GM21717 (cell line): Measurements from ENCODE around the gene GTF2F2.
"Not testable (repeated sequence)": the region's sequence is repeated elsewhere in the genome, so short reads cannot be mapped to it uniquely, and the experiment has no call there.

Experiments
- ATAC-seq: cut with Tn5 transposase; IDR thresholded peaks from one replicate; pipeline ENCODE4 v1.9.1; 2021; ENCODE audit warnings: mild to moderate bottlenecking, moderate library complexity; ENCODE audit not compliant: unreplicated experiment

GTF2F2 gene

GRCh38 chr13:45178349-45179162 lies 58.2 kb downstream of the GTF2F2 start:
- ATAC-seq, result no peak

DNA sequence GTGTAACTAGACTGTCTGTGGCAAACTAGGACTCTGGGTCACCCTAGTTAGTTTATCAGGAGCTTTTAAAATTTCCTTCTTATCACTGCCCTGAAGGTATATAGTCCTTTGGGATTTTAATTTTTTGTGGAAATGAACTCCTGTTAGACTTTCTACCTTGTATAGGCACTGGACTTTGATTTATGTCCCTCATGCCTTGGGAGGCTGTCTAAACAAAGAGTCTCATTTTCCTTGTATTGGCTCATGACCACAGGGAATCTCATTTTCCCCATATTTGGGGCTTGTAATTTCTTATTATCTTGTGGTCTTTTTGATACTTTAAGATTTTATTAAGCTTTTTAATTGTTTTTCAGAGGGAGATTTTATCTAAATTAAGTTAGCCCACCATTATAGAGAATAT lies 59.1 kb downstream of the GTF2F2 start:
- ATAC-seq, result no peak

DNA sequence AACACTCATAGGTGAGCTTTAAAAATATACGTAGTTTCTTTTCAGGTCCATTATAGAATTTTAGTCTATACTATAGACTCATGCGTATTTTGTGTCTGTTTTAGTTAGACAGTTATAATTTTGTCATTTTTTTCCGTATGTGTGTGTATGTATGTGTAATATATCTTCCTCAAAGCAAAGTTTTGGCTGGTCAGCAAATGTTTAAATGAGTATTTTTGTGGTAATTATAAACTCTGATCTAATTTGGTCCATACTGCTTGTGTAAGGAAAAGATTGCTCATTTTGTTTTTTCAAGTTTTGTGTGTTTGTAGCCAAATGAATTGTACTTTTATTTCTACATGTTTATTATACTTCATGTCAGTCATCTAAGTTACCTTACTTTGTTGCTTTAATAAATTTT lies 60.0 kb downstream of the GTF2F2 start:
- ATAC-seq, result no peak

- ATAC-seq, result no peak
These were observed 60.6 kb downstream of the GTF2F2 start for GRCh38 chr13:45180713-45181601.

DNA sequence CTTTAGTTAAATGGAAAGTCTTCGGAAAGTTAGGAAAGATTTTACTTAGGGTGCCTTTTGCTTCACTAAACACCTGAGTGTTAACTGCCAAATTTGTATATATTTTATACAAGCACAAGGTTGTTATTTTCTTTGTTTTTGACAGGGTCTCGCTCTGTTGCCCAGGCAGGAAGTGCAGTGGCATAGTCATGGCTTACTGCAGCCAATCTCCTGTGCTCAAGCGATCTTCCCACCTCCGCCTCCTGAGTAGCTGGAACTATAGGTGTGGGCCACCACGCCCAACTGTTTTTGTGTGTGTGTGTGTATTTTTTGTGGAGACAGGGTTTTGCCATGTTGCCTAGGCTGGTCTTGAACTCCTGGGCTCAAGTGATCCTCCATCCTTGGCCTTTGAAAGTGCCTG lies 64.4 kb downstream of the GTF2F2 start:
- no peak for ATAC-seq

GRCh38 chr13:45185286-45185685 lies 65.0 kb downstream of the GTF2F2 start:
- ATAC-seq, result no peak

DNA sequence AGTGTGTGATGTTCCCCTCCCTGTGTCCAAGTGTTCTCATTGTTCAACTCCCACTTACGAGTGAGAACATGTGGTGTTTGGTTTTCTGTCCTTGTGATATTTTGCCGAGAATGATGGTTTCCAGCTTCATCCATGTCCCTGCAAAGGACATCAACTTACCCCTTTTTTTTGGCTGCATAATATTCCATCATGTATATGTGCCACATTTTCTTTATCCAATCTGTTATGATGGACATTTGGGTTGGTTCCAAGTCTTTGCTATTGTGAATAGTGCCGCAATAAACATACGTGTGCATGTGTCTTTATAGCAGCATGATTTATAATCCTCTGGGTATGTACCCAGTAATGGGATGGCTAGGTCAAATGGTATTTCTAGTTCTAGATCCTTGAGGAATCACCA lies 68.8 kb downstream of the GTF2F2 start:
- ATAC-seq, result not testable (repeated sequence)

DNA sequence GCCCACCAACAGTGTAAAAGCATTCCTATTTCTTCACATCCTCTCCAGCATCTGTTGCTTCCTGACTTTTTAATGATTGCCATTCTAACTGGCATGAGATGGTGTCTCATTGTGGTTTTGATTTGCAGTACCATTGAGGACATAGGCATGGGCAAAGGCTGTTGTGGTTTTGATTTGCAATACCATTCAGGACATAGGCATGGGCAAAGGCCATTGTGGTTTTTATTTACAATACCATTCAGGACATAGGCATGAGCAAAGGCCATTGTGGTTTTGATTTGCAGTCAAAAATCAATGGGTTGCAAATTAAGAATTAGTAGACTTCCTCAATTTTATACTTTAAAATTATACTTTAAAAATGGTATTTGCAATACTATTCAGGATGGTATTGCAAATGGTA lies 69.2 kb downstream of the GTF2F2 start:
- ATAC-seq, result not testable (repeated sequence)

GRCh38 chr13:45191874-45192273 lies 71.6 kb downstream of the GTF2F2 start:
- ATAC-seq, result no peak

GRCh38 chr13:45194081-45194939 lies 74.0 kb downstream of the GTF2F2 start:
- ATAC-seq, result no peak

DNA sequence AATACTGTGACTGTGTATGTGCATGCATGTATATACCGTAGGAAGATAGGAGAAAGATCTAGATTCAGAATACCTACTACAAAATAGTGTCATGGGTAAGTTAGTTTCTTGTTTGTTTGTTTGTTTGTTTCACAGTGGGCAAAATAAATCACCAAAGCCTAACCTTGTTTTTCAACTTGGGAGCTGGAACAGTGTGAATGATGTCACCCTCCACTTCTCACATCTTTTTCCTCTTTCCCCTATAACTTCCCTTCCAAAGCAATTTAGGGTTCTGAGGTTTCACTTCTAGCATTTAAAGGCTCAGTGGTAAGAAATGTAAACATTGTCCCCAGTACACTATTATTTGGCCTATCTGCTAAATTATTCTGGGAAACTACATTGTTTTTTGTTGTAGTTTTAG lies 75.1 kb downstream of the GTF2F2 start:
- ATAC-seq, result no peak

- ATAC-seq, result no peak
These were observed 75.8 kb downstream of the GTF2F2 start for GRCh38 chr13:45196096-45196495.

DNA sequence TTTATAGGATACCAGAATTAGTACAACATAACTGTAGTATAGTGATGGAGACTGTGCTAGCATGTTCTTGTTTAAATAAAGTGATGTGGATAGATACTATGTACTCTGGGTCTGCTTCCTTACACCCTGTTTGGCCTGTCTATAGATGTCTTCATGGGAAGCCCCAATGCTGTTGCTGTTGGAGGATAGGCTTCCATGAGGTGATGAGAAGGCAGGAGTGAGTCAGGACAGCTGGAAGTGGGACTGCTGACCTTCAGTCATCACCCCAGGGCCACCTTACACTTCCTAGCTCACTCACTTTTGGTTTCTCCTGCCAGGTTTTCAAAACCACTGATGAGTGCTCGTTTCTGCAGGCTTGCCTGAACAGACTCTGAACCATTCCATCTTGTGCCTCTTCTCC lies 76.3 kb downstream of the GTF2F2 start:
- peak; percentile 61 for ATAC-seq

DNA sequence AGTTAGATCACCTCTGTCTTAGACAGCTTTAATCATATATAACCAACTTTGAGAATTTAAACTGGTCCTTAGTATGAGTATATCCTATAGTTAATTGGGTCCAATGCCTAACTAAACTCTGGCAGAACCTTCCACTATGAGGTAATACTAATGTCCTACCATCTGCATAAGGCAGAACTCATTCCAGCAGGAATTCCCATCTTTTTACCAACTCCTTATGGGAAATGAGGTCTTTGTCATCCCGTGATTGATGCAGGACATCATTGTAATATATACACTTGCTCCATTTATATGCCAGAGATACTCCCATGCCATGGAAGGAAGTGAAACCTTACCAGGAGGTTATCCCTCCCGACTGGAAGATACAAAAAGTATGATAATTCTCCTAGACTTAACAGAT lies 77.7 kb downstream of the GTF2F2 start:
- ATAC-seq, result no peak

GRCh38 chr13:45198924-45199323 lies 78.6 kb downstream of the GTF2F2 start:
- ATAC-seq, result no peak

DNA sequence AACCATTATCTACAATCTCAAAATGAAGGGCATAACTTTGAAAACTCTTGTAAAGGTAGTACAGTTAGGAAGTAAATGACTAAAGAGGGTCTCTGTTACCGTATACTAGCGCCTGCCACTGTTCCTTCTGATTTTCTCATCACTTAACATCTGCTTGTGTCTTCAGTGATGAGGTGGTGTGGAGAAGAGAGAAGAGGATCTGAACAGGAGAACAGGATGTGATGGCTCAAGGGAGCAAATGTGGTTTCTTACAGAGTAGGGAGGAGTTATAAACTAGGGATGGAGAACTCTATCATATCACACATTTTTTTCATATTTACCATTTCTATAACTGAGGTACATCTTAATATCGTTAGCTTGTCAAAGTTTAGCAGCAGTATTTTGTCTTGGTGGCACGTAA lies 79.4 kb downstream of the GTF2F2 start:
- ATAC-seq, result no peak

- ATAC-seq, result no peak
These were observed 80.5 kb downstream of the GTF2F2 start, which contains the start of gene KCTD4 for GRCh38 chr13:45200701-45201232. Gene KCTD4 (minus strand): TSS chr13:45201045. CDS start chr13:45194567, 6,478 bp downstream.

DNA sequence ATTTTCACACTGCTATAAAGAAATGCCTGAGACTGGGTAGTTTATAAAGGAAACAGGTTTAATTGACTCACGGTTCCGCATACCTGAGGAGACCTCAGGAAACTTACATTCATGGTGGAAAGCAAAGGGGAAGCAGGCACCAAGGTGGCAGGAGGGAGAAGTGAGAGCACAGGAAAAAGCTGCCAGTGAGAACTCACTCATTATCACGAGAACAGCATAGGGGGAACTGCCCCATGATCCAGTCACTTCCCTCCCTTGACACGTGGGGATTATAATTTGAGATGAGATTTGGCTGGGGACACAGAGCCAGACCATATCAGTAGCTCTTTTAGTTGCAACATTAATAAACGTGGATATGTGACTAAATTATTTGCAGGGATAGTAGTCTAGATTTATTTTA lies 84.8 kb downstream of the GTF2F2 start:
- ATAC-seq, result no peak

DNA sequence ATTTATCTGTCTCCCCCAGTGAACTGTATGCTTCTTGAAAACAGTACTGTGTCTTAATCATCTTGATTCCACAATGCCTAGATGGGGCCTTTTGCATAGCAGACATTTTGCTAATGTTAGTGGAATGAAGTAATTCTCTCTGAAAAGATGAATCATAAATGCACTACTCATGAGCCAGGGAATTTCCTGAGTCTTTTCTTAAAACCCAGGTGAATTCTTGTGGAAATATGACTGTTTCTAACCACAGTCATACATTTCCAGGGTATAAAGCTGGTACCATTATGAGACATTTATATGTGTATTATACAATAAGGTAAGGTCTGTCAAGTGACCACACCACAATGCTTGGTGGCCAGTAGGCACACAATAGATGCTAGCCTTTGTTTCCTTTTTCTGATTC lies 86.0 kb downstream of the GTF2F2 start:
- peak; percentile 58 for ATAC-seq

- no peak for ATAC-seq
These were observed 87.0 kb downstream of the GTF2F2 start for GRCh38 chr13:45207319-45207718.

- no peak for ATAC-seq
These were observed 87.8 kb downstream of the GTF2F2 start for GRCh38 chr13:45208132-45208531.
